Measurements from ENCODE around the gene GXYLT1.
"Not testable (repeated sequence)": the region's sequence is repeated elsewhere in the genome, so short reads cannot be mapped to it uniquely, and the experiment has no call there.

Gene GXYLT1

DNA sequence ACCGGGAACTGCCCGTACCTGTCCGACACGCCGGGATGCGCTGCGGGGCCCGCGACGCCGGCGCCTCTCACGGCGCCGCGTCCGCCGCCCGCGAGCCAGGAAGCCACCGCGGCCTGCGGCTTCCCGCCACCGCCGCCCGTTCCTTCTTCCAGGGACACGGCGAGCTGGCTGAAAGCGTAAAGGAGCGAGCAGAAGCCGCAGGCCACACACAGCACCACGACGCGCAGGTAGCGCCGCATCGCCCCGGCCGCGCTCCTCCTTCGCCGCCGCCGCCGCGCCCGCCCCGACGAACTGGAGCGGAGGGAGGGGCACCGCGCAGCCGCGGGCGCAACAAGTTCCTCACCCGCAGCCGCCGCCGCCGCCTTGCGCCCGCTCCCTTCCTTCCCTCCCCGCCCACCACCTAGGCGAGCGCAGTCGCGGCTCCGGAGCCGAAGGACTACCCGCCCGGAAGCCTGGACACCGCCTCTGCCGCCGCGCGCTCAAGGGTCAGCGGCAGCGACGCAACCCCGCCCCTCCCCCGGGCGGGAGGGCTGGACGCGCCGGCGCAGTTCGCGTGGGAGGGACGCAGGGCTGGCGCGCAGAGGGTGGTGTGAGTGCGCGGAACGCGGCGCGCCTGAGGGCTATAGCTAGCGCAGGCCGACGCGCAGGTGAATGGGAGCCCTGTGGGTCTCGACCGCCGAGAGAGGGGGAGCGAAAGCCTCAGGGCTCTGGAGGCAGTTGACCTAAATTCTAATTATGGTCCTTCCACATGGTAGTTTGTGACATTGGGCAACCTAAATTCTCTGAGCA lies at the start of gene GXYLT1:
TSS of gene GXYLT1 (minus strand) at position 467 of the 789 bp plus-strand sequence. CDS start at position 239, 228 bp downstream.
- DNase-seq (ENCODE audit: low read depth), result peak; percentile 75

DNA sequence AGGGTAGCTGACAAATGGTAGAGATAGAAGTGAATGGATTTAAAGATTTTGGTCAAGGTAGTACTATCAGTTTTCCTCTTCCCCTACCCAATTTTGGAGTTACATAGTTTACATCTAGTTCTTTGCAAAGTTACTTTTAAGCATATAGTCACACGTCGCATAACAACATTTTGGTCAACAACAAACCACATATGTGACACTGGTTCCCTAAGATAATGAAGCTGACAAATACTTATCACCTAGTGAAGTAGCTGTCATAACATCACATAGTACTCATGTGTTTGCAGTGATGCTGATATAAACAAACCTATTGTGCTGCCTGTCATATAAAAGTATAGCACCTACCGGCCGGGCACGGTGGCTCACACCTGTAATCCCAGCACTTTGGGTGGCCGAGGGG lies 48.0 kb upstream of the GXYLT1 start:
- no peak for DNase-seq (ENCODE audit: low read depth)

DNA sequence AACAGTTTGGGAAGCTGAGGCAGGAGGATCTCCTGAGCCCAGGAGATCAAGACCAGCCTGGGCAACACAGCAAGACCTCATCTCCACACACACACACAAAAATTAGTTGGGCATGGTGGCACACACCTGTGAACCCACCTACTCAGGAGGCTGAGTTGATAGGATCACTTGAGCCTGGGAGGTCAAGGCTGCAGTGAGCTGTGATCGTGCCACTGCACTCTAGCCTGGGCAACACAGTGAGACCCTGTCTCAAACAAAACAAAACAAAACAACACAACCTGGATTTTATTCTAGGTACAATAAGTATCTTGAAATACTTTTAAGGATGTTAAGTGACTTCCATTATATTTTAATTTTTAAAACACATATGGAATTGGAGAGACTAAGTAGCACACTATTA lies 47.6 kb upstream of the GXYLT1 start:
- no peak for DNase-seq (ENCODE audit: low read depth)

- DNase-seq (ENCODE audit: low read depth), result no peak
These were observed 45.7 kb upstream of the GXYLT1 start for GRCh38 chr12:42190376-42190775.

- not testable (repeated sequence) for DNase-seq (ENCODE audit: low read depth)
These were observed 43.6 kb upstream of the GXYLT1 start for GRCh38 chr12:42188275-42188674.

DNA sequence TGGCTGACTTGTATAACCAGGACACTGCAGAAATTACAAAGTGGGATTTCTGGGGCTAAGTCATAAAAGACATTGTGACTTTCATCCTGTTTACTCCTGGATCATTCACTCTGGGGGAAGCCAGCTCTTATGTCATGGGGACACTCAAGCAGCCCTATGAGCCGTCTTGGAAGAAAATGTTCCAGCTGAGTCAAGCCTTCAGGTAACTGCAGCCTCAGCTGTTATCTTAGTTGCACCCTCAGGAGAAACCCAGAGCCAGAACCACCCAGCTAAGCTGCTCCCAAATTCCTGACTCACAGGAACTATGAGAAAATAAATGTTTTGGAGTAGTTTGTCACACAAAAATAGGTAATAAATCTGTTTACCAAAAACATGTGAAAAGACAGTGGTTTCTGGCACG lies 43.1 kb upstream of the GXYLT1 start:
- DNase-seq (ENCODE audit: low read depth), result no peak

- no peak for DNase-seq (ENCODE audit: low read depth)
These were observed 42.1 kb upstream of the GXYLT1 start for GRCh38 chr12:42186793-42187192.

GRCh38 chr12:42182394-42182793 lies 37.7 kb upstream of the GXYLT1 start:
- DNase-seq (ENCODE audit: low read depth), result no peak

- no peak for DNase-seq (ENCODE audit: low read depth)
These were observed 36.4 kb upstream of the GXYLT1 start for GRCh38 chr12:42180990-42181596.

DNA sequence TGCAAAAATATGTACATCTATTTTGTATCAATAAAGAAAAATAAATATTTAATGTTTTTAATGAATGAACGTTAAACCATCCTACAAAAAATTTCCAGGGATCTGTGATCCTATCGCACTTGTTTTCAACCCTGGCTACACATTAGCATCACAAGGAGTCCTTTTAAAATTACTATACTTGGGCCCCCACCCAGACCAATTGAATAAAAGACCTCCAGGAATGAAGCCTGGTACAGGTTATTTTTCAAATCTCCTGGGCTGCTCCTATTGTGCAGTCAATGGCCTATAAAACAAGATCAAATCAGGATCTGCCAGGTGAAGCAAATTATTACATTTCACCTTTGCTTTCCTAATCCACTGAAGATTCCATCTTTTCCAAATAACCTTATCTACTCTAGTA lies 33.4 kb upstream of the GXYLT1 start:
- DNase-seq (ENCODE audit: low read depth), result no peak

GRCh38 chr12:42174978-42175377 lies 30.3 kb upstream of the GXYLT1 start:
- DNase-seq (ENCODE audit: low read depth), result no peak

DNA sequence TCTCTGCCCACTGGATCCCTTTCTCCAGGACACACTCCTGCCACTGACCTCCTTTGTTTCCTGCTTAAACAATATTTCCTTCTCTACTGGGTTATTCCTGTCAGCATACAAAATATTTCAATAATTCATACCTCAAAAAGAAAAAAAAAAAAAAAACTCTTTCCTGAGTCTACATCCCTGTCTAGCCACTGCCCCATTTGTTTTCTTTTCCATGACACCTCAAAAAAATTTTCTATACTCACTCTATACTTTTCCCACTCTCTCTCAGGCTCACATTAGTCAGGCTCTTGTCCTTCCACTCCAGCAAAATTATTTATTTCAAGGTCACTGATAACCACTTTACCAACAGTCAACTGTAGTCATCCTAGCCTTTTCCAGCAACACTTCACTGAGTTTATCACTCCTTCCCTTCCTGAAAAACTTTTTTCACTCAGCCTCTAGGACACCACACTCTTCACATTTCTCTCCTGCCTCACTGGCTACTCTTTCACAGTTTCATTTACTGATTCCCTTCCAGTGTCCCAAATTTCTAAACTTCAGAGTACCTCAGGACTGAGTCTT lies 29.4 kb upstream of the GXYLT1 start:
- no peak for DNase-seq (ENCODE audit: low read depth)

GRCh38 chr12:42172441-42173210 lies 28.0 kb upstream of the GXYLT1 start:
- no peak for DNase-seq (ENCODE audit: low read depth)

GRCh38 chr12:42167711-42168110 lies 23.0 kb upstream of the GXYLT1 start:
- DNase-seq (ENCODE audit: low read depth), result no peak

- no peak for DNase-seq (ENCODE audit: low read depth)
These were observed 21.8 kb upstream of the GXYLT1 start for GRCh38 chr12:42166501-42166900.

GRCh38 chr12:42163913-42164312 lies 19.2 kb upstream of the GXYLT1 start:
- DNase-seq (ENCODE audit: low read depth), result no peak

- no peak for DNase-seq (ENCODE audit: low read depth)
These were observed 18.3 kb upstream of the GXYLT1 start for GRCh38 chr12:42162965-42163364.

DNA sequence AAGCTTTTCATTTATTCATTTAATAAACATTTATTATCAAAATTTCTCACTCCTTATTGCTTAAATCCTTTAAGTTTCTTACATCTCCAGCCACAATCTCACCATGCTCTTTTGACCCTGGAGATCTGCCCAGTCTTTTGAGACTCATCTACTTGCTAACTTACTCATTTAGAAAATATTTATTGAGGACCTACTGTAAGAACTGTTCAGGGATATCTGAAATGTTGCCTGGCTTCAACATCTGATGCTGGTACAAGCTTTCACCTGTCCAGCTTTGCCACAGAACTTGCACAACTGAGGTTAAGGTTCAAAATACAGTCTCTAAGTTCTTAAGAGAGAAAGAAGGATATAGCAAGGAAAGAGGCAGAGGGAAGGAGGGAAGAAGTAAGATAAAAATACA lies 17.5 kb upstream of the GXYLT1 start:
- no peak for DNase-seq (ENCODE audit: low read depth)

DNA sequence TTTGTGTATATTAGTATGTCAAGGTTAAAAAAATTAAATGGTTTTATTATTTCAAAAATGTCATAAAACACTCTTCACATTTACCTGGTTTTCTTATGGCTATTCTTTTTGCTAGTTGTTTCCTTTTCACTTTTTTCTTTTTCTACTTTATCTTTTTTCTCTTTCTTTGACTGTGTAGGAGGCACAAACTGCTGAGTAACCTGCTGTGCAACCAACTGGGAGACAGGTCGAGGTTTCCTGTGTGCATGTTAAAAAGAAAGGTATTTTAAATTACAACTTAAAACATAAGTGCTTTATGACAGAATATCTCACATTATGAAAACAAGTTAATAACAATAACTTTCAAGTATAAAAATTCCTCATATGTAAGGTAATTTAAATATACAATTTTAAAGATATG lies 16.9 kb upstream of the GXYLT1 start:
- DNase-seq (ENCODE audit: low read depth), result no peak

DNA sequence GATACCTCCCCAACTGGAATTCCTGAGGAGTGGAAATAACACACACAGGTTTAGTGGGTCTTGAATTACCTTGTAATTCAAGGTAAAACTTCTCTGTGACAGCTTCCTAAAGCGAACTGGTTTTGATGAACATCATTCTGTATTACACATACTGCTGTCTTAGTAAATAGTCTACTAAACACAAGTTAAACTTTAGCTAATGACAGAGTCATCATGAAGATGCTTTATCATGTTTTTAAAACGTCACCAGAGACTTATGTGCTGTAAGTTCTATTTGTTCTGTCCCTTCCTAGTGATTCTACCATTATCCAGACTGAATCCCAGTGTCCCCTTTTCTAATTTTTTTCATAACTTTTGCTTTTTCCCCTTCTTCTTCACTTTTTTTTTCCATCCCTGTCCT lies 11.6 kb upstream of the GXYLT1 start:
- no peak for DNase-seq (ENCODE audit: low read depth)

GRCh38 chr12:42145552-42146215 lies 1.0 kb upstream of the GXYLT1 start:
- DNase-seq (ENCODE audit: low read depth), result no peak

- no peak for DNase-seq (ENCODE audit: low read depth)
These were observed 499 bp upstream of the GXYLT1 start for GRCh38 chr12:42145197-42145549.

GRCh38 chr12:42144158-42144407 lies 591 bp downstream of the GXYLT1 start:
- no peak for DNase-seq (ENCODE audit: low read depth)
